Measurements from ENCODE around the gene DUSP6.

The DUSP6 gene

GRCh38 chr12:89333564-89334252 lies 18.6 kb downstream of the DUSP6 start:
- DNase-seq (ENCODE audit: low read depth in 1 of 2, low spot score in 1 of 2): no peak

GRCh38 chr12:89328151-89329030 lies 23.9 kb downstream of the DUSP6 start:
- no peak for DNase-seq (ENCODE audit: low read depth in 1 of 2, low spot score in 1 of 2)

GRCh38 chr12:89327486-89328094 lies 24.7 kb downstream of the DUSP6 start:
- DNase-seq (ENCODE audit: low read depth in 1 of 2, low spot score in 1 of 2): no peak

GRCh38 chr12:89326239-89327040 lies 25.9 kb downstream of the DUSP6 start:
- no peak for DNase-seq (ENCODE audit: low read depth in 1 of 2, low spot score in 1 of 2)

- DNase-seq (ENCODE audit: low read depth in 1 of 2, low spot score in 1 of 2): no peak
Measured at GRCh38 chr12:89325495-89325894, 26.8 kb downstream of the DUSP6 start.

GRCh38 chr12:89324437-89324836 lies 27.9 kb downstream of the DUSP6 start:
- DNase-seq (ENCODE audit: low read depth in 1 of 2, low spot score in 1 of 2): no peak

- DNase-seq (ENCODE audit: low read depth in 1 of 2, low spot score in 1 of 2): no peak
Measured at GRCh38 chr12:89323568-89324218, 28.6 kb downstream of the DUSP6 start.

- no peak for DNase-seq (ENCODE audit: low read depth in 1 of 2, low spot score in 1 of 2)
Measured at GRCh38 chr12:89320735-89321134, 31.6 kb downstream of the DUSP6 start.

- DNase-seq (ENCODE audit: low read depth in 1 of 2, low spot score in 1 of 2): no peak
Measured at GRCh38 chr12:89319606-89320005, 32.7 kb downstream of the DUSP6 start.

GRCh38 chr12:89319122-89319521 lies 33.2 kb downstream of the DUSP6 start:
- DNase-seq (ENCODE audit: low read depth in 1 of 2, low spot score in 1 of 2): no peak

GRCh38 chr12:89316705-89317139 lies 35.6 kb downstream of the DUSP6 start:
- DNase-seq (ENCODE audit: low read depth in 1 of 2, low spot score in 1 of 2): no peak

GRCh38 chr12:89314060-89314761 lies 38.1 kb downstream of the DUSP6 start:
- DNase-seq (ENCODE audit: low read depth in 1 of 2, low spot score in 1 of 2): no peak

- no peak for DNase-seq (ENCODE audit: low read depth in 1 of 2, low spot score in 1 of 2)
Measured at GRCh38 chr12:89311703-89312293, 40.5 kb downstream of the DUSP6 start.

GRCh38 chr12:89309815-89310214 lies 42.5 kb downstream of the DUSP6 start:
- no peak for DNase-seq (ENCODE audit: low read depth in 1 of 2, low spot score in 1 of 2)

GRCh38 chr12:89309440-89309802 lies 42.9 kb downstream of the DUSP6 start:
- no peak for DNase-seq (ENCODE audit: low read depth in 1 of 2, low spot score in 1 of 2)

- no peak for DNase-seq (ENCODE audit: low read depth in 1 of 2, low spot score in 1 of 2)
Measured at GRCh38 chr12:89307474-89308253, 44.6 kb downstream of the DUSP6 start.

- DNase-seq (ENCODE audit: low read depth in 1 of 2, low spot score in 1 of 2): no peak
Measured at GRCh38 chr12:89306827-89307473, 45.4 kb downstream of the DUSP6 start.

GRCh38 chr12:89305373-89305772 lies 46.9 kb downstream of the DUSP6 start:
- no peak for DNase-seq (ENCODE audit: low read depth in 1 of 2, low spot score in 1 of 2)

Measured in activated CD4-positive, alpha-beta T cell treated with anti-CD3 and anti-CD28 coated beads, Interleukin-2, amount 50 U/mL, for 24 hours (primary cell).